CD4-positive, alpha-beta T cell treated with Interleukin-10 for 1 hour (primary cell): ENCODE measurements around the gene RALGDS.
A peak's percentile ranks its signal among the peaks of the same experiment; 100 is the strongest.

ENCODE experiments used
- DNase-seq: peaks from one replicate; pipeline ENCODE4 v3.0.0-alpha.2; 2020

Gene RALGDS

GRCh38 chr9:133118568-133118967, 2.5 kb downstream of the RALGDS start:
- no peak for DNase-seq

GRCh38 chr9:133118179-133118520, 2.9 kb downstream of the RALGDS start:
- DNase-seq: no peak

- no peak for DNase-seq
Measured at GRCh38 chr9:133117271-133118178, 3.5 kb downstream of the RALGDS start.

GRCh38 chr9:133116346-133117231, 4.5 kb downstream of the RALGDS start:
- no peak for DNase-seq

- DNase-seq: peak; percentile 53
Measured at GRCh38 chr9:133115604-133116345, 5.3 kb downstream of the RALGDS start.

- DNase-seq: no peak
Measured at GRCh38 chr9:133114886-133115603, 6.0 kb downstream of the RALGDS start.

GRCh38 chr9:133113949-133114885, 6.8 kb downstream of the RALGDS start:
- DNase-seq: no peak

GRCh38 chr9:133113163-133113948, 7.7 kb downstream of the RALGDS start:
- no peak for DNase-seq

GRCh38 chr9:133112663-133113026, 8.4 kb downstream of the RALGDS start:
- DNase-seq: peak; percentile 72

GRCh38 chr9:133111808-133112662, 9.0 kb downstream of the RALGDS start:
- DNase-seq: no peak

GRCh38 chr9:133109931-133110650, 10.9 kb downstream of the RALGDS start:
- DNase-seq: no peak

GRCh38 chr9:133108794-133109641, 12.0 kb downstream of the RALGDS start:
- DNase-seq: no peak

- DNase-seq: no peak
Measured at GRCh38 chr9:133107961-133108793, 12.9 kb downstream of the RALGDS start.

GRCh38 chr9:133107245-133107722, 13.8 kb downstream of the RALGDS start:
- DNase-seq: no peak

GRCh38 chr9:133106511-133107244, 14.4 kb downstream of the RALGDS start:
- DNase-seq: no peak

- DNase-seq: no peak
Measured at GRCh38 chr9:133105461-133105770, 15.6 kb downstream of the RALGDS start.
